Stimulated activated CD4-positive, alpha-beta T cell treated with anti-CD3 and anti-CD28 coated beads, Interleukin-4, amount 100 ng/mL, for 1 hour (primary cell): ENCODE measurements around the gene IFIT5.
"Not testable (repeated sequence)": the region's sequence is repeated elsewhere in the genome, so short reads cannot be mapped to it uniquely, and the experiment has no call there.

ENCODE experiments used
- DNase-seq: peaks from one replicate; pipeline ENCODE4 v3.0.0-alpha.2; 2020

The IFIT5 gene

GRCh38 chr10:89393898-89394297, 20.5 kb upstream of the IFIT5 start:
- DNase-seq = no peak

DNA sequence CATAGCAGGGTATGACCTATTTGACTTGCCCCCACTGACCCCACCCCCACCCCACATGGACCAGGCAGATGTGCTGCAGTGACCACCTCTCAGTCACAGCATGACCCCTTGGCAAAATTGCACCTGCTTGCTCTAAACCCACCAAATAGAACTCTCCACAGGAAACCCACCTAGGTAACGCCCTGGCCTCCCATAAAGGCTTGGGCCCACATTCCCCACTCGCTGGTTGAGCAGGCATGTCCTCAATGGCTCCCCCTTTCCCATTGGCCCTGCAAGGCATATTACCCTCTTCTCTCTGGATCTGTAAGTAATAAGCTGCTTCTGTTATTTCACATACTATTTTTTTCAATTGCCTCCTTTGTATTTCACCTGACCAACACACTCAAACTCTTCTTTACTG, 19.2 kb upstream of the IFIT5 start:
- no peak for DNase-seq

- no peak for DNase-seq
These were observed 16.2 kb upstream of the IFIT5 start for GRCh38 chr10:89398003-89398749.

GRCh38 chr10:89399956-89400355, 14.4 kb upstream of the IFIT5 start:
- no peak for DNase-seq

- no peak for DNase-seq
These were observed 11.3 kb upstream of the IFIT5 start for GRCh38 chr10:89403043-89403442.

GRCh38 chr10:89404104-89405047, 10.0 kb upstream of the IFIT5 start:
- no peak for DNase-seq

GRCh38 chr10:89406178-89406577, 8.2 kb upstream of the IFIT5 start:
- not testable (repeated sequence) for DNase-seq

GRCh38 chr10:89407792-89408191, 6.6 kb upstream of the IFIT5 start:
- not testable (repeated sequence) for DNase-seq

DNA sequence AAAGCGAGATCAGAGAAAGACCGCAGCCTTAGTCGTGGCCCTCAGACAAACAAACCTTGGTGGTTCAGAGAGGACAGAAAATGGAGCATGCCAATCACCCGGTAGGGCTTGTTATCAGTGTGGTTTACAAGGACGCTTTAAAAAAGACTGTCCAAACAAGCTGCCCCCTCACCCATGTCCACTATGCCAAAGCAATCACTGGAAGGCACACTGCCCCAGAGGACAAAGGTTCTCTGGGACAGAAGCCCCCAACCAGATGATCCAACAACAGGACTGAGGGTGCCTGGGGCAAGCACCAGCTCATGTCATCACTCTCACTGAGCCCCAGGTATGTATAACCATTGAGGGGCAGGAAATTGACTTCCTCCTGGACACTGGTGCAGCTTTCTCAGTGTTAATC, 5.1 kb upstream of the IFIT5 start:
- not testable (repeated sequence) for DNase-seq

DNA sequence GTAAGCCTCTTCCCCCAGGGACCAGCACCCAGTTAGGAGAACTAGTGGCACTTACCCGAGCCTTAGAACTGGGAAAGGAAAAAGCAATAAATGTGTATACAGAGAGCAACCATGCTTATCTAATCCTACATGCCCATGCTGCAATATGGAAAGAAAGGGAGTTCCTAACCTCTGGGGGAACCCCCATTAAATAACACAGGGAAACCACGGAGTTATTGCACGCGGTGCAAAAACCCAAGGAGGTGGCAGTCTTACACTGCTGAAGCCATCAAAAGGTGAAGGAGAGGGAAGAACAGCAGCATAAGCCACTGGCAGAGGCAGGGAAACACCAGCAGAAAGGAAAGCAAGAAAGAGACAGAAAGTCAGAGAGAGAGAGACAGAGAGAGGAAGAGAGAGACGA, 3.8 kb upstream of the IFIT5 start:
- not testable (repeated sequence) for DNase-seq

- not testable (repeated sequence) for DNase-seq
These were observed 3.2 kb upstream of the IFIT5 start for GRCh38 chr10:89411135-89411534.

GRCh38 chr10:89412276-89412675, 2.1 kb upstream of the IFIT5 start:
- DNase-seq = peak; percentile 21

- DNase-seq = no peak
These were observed 913 bp upstream of the IFIT5 start for GRCh38 chr10:89413398-89413912.

GRCh38 chr10:89414879-89415821, 782 bp downstream of the IFIT5 start:
- DNase-seq = peak; percentile 37

- no peak for DNase-seq
These were observed 2.1 kb downstream of the IFIT5 start for GRCh38 chr10:89416465-89416864.

GRCh38 chr10:89419548-89419947, 5.2 kb downstream of the IFIT5 start:
- no peak for DNase-seq

DNA sequence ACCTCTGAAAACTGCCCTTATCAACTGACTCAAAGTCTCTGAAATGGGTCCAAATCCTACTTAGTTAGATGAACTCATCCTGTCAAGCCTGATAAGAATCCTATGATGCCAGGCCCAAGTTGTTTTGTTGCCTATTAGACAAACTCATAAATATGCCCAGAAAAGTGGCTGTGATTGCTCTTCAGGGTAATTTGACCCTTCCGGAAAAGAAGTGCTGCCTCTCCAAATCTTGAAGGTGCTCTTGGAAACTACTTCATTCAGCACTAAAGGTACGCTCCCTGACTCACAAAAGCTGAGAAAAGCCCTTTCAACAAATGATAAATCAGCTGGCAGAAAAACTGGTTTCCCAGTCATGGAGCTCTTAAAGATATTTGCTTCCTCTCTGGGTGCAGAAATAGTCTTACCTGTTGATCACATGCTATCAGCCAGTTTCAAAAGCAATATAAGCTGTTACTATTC, 6.7 kb downstream of the IFIT5 start:
- no peak for DNase-seq

DNA sequence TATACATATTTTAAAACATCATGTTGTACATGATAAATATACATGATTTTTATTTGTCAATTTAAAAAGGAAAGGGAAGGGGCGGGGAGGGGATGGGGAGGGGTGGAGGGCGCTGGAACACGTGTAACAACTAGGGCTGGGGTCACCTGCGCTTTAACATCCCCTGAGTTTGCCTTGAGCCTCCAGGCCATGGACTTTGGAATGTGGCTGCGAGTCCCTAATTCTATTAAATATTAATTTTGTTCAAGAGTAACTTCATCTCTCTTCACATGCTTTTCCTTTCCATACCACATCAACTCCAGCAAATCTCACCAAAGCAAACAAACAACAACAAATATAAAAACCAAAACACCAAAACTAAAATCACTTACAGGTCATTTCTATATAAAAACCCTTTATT, 10.6 kb downstream of the IFIT5 start:
- no peak for DNase-seq

GRCh38 chr10:89426230-89426868, 12.0 kb downstream of the IFIT5 start:
- no peak for DNase-seq

- no peak for DNase-seq
These were observed 13.3 kb downstream of the IFIT5 start for GRCh38 chr10:89427629-89428028.

DNA sequence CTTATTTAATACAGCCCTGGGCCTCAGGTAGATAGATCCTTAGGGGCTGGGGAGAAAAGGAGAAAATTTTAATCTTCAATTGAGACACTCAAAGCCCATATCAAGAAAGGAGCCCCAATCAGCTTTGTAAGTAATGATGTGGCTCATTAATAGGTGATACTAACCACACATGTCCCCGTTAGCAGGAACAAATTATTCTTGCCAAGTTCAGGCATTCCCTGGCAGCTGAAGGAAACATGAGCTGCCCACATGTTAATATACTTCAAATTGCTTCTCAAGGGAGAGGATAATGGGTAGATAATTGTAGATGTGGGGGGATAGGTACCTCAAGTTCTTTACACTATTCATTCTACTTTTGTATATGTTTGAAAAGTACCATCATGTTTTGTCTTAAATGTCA, 14.5 kb downstream of the IFIT5 start:
- DNase-seq = no peak

DNA sequence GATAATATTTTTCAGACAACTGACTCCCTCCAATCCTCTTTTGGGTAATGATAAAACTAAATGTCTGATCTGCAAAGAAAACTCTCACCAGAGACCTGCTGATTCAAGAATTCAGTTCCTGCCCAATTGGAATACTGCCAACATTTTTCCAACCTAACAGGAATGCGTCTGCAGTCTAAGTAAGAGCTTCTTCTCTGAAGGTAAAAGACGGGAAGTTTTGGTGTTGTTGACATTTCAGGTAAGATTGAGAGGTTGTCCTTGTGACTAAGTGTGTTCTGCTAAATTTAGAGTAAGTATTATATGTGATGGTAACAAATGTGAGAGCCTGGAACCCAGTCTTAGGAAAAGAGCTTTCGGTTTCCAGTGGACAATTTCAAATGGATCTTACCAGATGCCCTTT, 17.6 kb downstream of the IFIT5 start:
- no peak for DNase-seq
